ENCODE data around the gene GNMT.

GRCh38 chr6:42911171-42912021 is 49.2 kb upstream of the GNMT start:
- TF ChIP-seq CTCF (IDR thresholded peaks at IDR 0.05): no peak
- no peak for TF ChIP-seq EP300 (IDR thresholded peaks at IDR 0.05)
- TF ChIP-seq POLR2AphosphoS5 (IDR thresholded peaks at IDR 0.05): no peak
- no peak for TF ChIP-seq POLR2A (IDR thresholded peaks at IDR 0.05)

All from suprapubic skin (tissue), 4 donors.